Prostate gland (tissue), 2 donors: ENCODE measurements around the gene KMT2C.

Experiments used
- CTCF ChIP-seq, 4 experiments: fragments of 200-600 bp in 2 of 4; fragments of 450-650 bp in 2 of 4; sonication (generic) in 2 of 4; IDR thresholded peaks; 1 replicate in 3 of 4; 2 replicates in 1 of 4; pipeline ENCODE4 v1.5.1; 2016 to 2019; ENCODE audit warnings: antibody characterized with exemption in 4 of 4, mild to moderate bottlenecking in 2 of 4, moderate library complexity in 2 of 4
- POLR2AphosphoS5 ChIP-seq: sonication (generic); formaldehyde crosslinking; IDR thresholded peaks from one replicate; pipeline ENCODE4 v1.6.1; 2017; ENCODE audit warnings: antibody characterized with exemption

- no peak for TF ChIP-seq POLR2AphosphoS5
- TF ChIP-seq CTCF (IDR thresholded peaks at IDR 0.05) = no peak
Observed at GRCh38 chr7:152112829-152113228, 323.0 kb downstream of the KMT2C start.
